NCI-H2196 (cell line): ENCODE measurements around the gene ALMS1.
"Not testable (repeated sequence)": the region's sequence is repeated elsewhere in the genome, so short reads cannot be mapped to it uniquely, and the experiment has no call there.

Experiments used
- DNase-seq: peaks from one replicate; lab custom pipeline; 2025; ENCODE audit not compliant: unreplicated experiment; lab: John Stamatoyannopoulos, UW

ALMS1 gene

GRCh38 chr2:73403237-73403636 is 17.6 kb downstream of the ALMS1 start:
- no peak for DNase-seq

- no peak for DNase-seq
Measured at GRCh38 chr2:73404409-73404808, 18.8 kb downstream of the ALMS1 start.

- DNase-seq = no peak
Measured at GRCh38 chr2:73406996-73407395, 21.4 kb downstream of the ALMS1 start.

GRCh38 chr2:73408198-73408597 is 22.6 kb downstream of the ALMS1 start:
- no peak for DNase-seq

GRCh38 chr2:73414696-73415095 is 29.1 kb downstream of the ALMS1 start:
- no peak for DNase-seq

GRCh38 chr2:73415906-73416305 is 30.3 kb downstream of the ALMS1 start:
- DNase-seq = no peak

- DNase-seq = no peak
Measured at GRCh38 chr2:73418343-73418742, 32.7 kb downstream of the ALMS1 start.

- no peak for DNase-seq
Measured at GRCh38 chr2:73423913-73424312, 38.3 kb downstream of the ALMS1 start.

GRCh38 chr2:73426176-73426575 is 40.5 kb downstream of the ALMS1 start:
- no peak for DNase-seq

GRCh38 chr2:73436019-73436418 is 50.4 kb downstream of the ALMS1 start:
- DNase-seq = no peak

GRCh38 chr2:73444202-73444601 is 58.6 kb downstream of the ALMS1 start:
- DNase-seq = no peak

- DNase-seq = no peak
Measured at GRCh38 chr2:73448856-73449255, 63.2 kb downstream of the ALMS1 start.

- no peak for DNase-seq
Measured at GRCh38 chr2:73449404-73449803, 63.8 kb downstream of the ALMS1 start.

- no peak for DNase-seq
Measured at GRCh38 chr2:73451263-73451972, 65.8 kb downstream of the ALMS1 start.

- DNase-seq = no peak
Measured at GRCh38 chr2:73457982-73458381, 72.3 kb downstream of the ALMS1 start.

- DNase-seq = not testable (repeated sequence)
Measured at GRCh38 chr2:73462388-73462787, 76.8 kb downstream of the ALMS1 start.

- no peak for DNase-seq
Measured at GRCh38 chr2:73468376-73468775, 82.7 kb downstream of the ALMS1 start.

GRCh38 chr2:73483874-73484273 is 98.2 kb downstream of the ALMS1 start:
- DNase-seq = not testable (repeated sequence)

GRCh38 chr2:73487112-73487657 is 101.5 kb downstream of the ALMS1 start:
- no peak for DNase-seq

GRCh38 chr2:73488079-73488478 is 102.4 kb downstream of the ALMS1 start:
- DNase-seq = no peak

- no peak for DNase-seq
Measured at GRCh38 chr2:73489053-73489452, 103.4 kb downstream of the ALMS1 start.

GRCh38 chr2:73494031-73494430 is 108.4 kb downstream of the ALMS1 start:
- no peak for DNase-seq

- no peak for DNase-seq
Measured at GRCh38 chr2:73503992-73504570, 118.4 kb downstream of the ALMS1 start.
